IPS-18c (cell line): ENCODE data around the gene ADGRG3.

ENCODE experiments used
- H3K4me3 ChIP-seq: 2 replicates; pipeline ENCODE4 v1.7.0; 2013; ENCODE audit warnings: low read depth, mild to moderate bottlenecking, low read length, moderate library complexity; ENCODE audit not compliant: insufficient read depth
- H3K9me3 ChIP-seq: one replicate; pipeline ENCODE4 v1.6.1; 2013; ENCODE audit warnings: mild to moderate bottlenecking, low read length, moderate library complexity; ENCODE audit not compliant: control insufficient read depth, insufficient read depth

The ADGRG3 gene

GRCh38 chr16:57682809-57683635 is 14.9 kb downstream of the ADGRG3 start:
- Histone ChIP-seq H3K9me3 (no peaks in the 10 kb centered on the region), H3K4me3 (no peak overlapping the region)

DNA sequence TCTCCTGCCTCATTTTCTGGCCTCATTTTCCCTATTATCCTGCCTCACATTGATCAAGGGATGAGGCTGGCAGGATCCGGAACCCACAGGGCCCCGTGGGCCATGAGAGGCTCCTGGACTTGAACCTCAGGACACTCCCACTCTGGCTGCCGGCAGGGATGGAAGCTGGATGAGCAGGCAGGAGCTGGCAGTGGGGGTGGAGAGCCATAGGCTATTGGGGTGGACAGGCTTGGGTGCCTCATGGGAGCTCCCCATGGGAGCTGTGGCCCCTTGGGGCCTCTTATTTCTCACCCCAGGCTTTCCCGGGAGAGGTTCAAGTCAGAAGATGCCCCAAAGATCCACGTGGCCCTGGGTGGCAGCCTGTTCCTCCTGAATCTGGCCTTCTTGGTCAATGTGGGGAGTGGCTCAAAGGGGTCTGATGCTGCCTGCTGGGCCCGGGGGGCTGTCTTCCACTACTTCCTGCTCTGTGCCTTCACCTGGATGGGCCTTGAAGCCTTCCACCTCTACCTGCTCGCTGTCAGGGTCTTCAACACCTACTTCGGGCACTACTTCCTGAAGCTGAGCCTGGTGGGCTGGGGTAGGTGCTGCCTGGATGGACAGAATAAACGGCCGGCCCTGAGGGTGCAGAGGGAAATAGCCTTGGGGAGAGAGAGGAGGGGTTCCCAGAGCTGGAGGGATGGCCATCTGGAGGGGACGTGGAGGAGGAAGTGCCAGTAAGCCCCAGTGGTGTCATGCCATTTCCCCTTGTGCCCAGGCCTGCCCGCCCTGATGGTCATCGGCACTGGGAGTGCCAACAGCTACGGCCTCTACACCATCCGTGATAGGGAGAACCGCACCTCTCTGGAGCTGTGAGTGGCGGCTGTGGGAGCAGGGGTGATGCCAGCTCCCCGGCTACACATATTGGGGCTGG is 15.8 kb downstream of the ADGRG3 start:
- no peak overlapping the region for H3K4me3 ChIP-seq
- H3K9me3 ChIP-seq, result no peaks in the 10 kb centered on the region

- H3K9me3 ChIP-seq, result no peaks in the 10 kb centered on the region
Observed at GRCh38 chr16:57684626-57685358, 16.7 kb downstream of the ADGRG3 start.

DNA sequence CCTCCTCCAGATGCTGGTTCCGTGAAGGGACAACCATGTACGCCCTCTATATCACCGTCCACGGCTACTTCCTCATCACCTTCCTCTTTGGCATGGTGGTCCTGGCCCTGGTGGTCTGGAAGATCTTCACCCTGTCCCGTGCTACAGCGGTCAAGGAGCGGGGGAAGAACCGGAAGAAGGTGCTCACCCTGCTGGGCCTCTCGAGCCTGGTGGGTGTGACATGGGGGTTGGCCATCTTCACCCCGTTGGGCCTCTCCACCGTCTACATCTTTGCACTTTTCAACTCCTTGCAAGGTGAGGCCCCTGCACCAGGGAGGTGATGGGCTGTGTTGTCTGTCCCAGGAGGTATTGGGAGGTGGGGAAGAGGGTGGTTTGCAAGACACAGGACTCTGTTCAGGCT is 17.5 kb downstream of the ADGRG3 start:
- Histone ChIP-seq H3K9me3 (no peaks in the 10 kb centered on the region), H3K4me3 (no peak overlapping the region)

More at GRCh38 chr16:57684626-57685358, 16.7 kb downstream of the ADGRG3 start:
- H3K4me3 ChIP-seq, result no peak overlapping the region

GRCh38 chr16:57686577-57686976 is 18.5 kb downstream of the ADGRG3 start:
- Histone ChIP-seq H3K4me3 (no peak overlapping the region), H3K9me3 (no peaks in the 10 kb centered on the region)

DNA sequence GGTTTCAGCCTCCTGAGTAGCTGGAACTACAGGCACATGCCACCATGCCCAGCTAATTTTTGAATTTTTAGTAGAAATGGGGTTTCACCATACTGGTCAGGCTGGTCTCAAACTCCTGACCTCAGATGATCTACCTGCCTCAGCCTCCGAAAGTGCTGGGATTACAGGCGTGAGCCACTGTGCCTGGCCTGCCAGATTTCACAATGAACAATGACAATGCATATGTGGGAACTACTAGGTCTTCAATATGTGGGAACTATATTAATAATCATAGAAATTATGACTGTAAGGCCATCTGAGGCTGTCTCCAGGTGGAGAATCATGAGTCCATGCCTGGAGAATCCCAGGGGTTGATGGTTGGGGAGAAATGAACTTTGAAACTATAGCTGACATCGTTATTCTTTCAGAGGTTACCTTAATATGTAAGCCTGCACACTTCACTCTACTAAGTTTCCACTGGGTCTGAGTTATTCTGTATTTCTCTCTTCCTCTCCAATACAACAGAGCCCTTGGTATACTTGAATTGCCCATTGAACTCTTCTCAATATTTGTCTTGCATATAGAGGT is 19.3 kb downstream of the ADGRG3 start:
- Histone ChIP-seq H3K9me3 (no peaks in the 10 kb centered on the region), H3K4me3 (no peak overlapping the region)

DNA sequence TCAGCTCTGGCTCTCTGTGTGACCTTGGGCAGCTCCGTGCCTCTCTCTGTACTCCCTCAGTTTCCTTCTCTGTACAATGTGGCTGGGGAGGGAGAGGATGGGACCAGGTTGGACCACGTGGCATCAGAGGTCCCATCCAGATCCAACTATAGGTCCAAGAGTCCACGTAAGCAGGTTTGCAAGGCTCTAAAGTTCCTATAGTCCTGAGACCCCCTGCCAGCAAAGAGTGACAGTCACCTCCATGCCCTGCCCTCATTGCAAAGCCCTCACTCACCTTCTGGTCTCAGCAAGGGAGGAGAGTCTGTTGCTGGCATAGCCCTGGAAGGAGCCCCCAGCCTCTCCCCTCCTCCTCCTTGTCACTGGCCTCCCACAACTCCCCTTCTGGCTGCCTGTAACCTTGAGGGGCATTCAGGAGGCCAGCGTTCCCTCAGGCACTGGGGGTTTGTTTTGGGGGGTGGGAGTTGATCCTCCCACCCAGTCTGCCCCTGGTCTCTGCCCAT is 20.4 kb downstream of the ADGRG3 start:
- Histone ChIP-seq H3K9me3 (no peaks in the 10 kb centered on the region), H3K4me3 (no peak overlapping the region)

- Histone ChIP-seq H3K9me3 (no peaks in the 10 kb centered on the region), H3K4me3 (no peak overlapping the region)
Observed at GRCh38 chr16:57688987-57689761, 21.1 kb downstream of the ADGRG3 start.

DNA sequence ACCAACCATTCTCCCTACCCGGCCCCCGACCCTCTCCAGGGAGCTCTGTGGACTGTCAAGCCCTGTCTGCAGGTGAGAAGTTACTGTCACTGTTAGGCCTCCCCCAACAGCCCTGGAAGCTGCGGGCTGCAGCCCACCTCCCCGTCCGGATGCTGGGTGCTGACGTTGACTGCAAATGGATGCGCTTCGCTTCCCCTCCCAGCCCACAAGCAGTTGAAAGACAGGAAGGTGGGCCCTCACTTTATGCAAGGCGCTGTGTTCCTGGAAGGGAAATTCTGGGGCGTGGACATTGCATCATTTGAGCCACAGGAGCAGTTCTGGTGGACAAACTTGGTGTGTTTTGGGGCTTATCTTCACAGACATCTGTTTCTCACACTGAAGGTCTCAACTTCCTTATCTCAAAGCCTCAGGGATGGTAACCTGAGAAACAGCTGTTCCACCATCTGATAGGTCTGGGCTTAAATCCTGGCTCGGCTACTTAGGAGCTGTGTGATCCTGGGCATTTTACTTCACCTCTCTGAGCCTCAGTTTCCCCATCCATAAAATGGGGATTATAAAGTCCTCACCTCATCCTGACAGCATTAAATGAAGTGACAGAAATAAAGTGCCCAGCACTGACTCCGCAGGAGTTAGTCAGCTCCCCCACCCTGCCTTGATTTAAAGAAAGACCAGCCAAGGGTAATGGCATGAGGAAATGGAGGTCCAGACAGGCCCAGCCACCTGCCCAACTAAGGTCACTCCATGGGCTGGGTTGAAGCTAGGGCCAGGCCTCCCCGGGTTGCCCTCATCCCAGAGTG is 21.9 kb downstream of the ADGRG3 start:
- no peak overlapping the region for H3K4me3 ChIP-seq

GRCh38 chr16:57690782-57691471 is 22.8 kb downstream of the ADGRG3 start:
- no peaks in the 10 kb centered on the region for H3K9me3 ChIP-seq
- H3K4me3 ChIP-seq, result no peak overlapping the region

More for the DNA sequence above, 21.9 kb downstream of the ADGRG3 start:
- H3K9me3 ChIP-seq, result no peaks in the 10 kb centered on the region

GRCh38 chr16:57692636-57693035 is 24.5 kb downstream of the ADGRG3 start:
- H3K9me3 ChIP-seq, result no peaks in the 10 kb centered on the region
- no peak overlapping the region for H3K4me3 ChIP-seq

GRCh38 chr16:57693550-57693949 is 25.4 kb downstream of the ADGRG3 start:
- Histone ChIP-seq H3K4me3 (no peak overlapping the region), H3K9me3 (no peaks in the 10 kb centered on the region)

GRCh38 chr16:57694231-57694724 is 26.2 kb downstream of the ADGRG3 start:
- Histone ChIP-seq H3K9me3 (no peaks in the 10 kb centered on the region), H3K4me3 (no peak overlapping the region)

DNA sequence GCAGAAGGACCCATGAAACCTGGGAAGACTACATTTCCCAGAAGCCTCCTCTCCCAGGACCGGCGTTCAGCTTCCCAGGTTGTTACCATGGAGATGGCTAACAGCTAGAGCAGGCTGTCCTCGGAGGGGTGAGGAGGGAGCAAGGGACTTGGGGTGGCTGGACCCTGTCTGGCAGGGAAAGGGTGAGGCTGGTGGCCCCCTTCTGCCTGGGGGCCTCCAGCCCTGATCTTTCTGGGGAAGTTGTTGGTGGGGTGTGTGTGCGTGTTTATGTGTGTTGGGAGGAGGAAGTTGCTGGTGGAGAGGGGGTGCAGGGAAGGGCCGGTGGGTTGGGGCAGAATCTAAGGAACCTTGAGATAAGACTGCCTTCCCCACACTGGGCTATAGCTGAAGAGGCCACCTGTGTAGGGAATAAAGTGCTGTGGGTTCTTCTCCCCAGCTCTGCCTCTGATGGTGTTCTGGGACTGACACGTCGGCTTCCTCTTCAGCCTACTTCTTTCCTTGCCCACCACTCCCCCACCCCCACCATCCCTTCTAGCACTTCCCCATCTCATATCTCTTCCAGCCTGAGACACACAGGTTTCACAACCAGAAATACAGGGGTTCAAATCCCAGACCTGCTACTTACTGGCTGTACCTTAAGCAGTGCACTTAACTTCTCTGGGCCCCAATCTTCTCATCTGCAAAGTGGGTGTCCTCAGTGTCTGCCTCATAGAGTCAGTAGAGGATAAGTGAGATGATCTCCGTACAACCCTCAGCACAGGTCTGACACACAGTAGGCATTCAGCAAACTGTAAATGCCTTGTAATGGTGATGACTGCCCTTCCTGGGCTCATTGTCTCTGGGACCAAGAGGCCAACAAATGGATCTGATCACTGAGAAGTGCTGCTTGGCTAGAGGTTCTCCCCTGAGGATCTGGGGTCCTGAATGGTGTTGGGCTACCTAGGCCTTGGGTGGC is 26.9 kb downstream of the ADGRG3 start, which contains the start of gene DRC7:
DRC7 (plus strand) TSS at position 82 of the 955 bp plus-strand sequence. CDS start 3,144 bp downstream, outside the sequence.
- peak within 1 kb of the TSS; percentile 41 for H3K4me3 ChIP-seq
- H3K9me3 ChIP-seq, result no peaks in the 10 kb centered on the region
